Activated T-helper 2 cell treated with anti-CD3 and anti-CD28 coated beads, Interferon-gamma antibody, Interleukin-2, Interleukin-4, amounts not matched to agents 10 μg/mL and 5 μg/mL and 100 μg/mL, durations not matched to agents 14 hours and 24 hours and 36 hours (primary cell): ENCODE results near the gene MAP3K12. TPM values are rescaled to one million over a fixed set of nuclear protein-coding genes. Genes with fewer than 3 reads are reported as not detected.

Source experiments
- total RNA-seq: library from RNA; stranded (reverse); gene quantifications from 2 replicates; pipeline ENCODE4 v1.2.3, GENCODE V29; 2022

MAP3K12 gene
- total RNA-seq, 1 donor from 2014 or later = 14.7 TPM

Other genes with a start within 250 kb of the MAP3K12 start
- gene ESPL1, start 231.2 kb downstream of the MAP3K12 start, total RNA-seq = 72.6 and 75.3 TPM in 2 replicates
- 321 and 326 TPM in 2 replicates for gene PFDN5, start 203.9 kb downstream of the MAP3K12 start, total RNA-seq
- 87.2 and 99.0 TPM in 2 replicates for gene MYG1, start 199.8 kb downstream of the MAP3K12 start, total RNA-seq
- gene AAAS, start 177.8 kb downstream of the MAP3K12 start, total RNA-seq = 83.7 and 85.4 TPM in 2 replicates
- 0.11 TPM in 1 of 2 replicates, not detected in the other for gene SP7, start 163.1 kb downstream of the MAP3K12 start, total RNA-seq
- 66.4 and 67.9 TPM in 2 replicates for gene SP1, start 119.3 kb downstream of the MAP3K12 start, total RNA-seq
- gene AMHR2, start 75.6 kb downstream of the MAP3K12 start, total RNA-seq = not detected in 2 replicates
- gene PRR13, start 57.7 kb downstream of the MAP3K12 start, total RNA-seq = 178 and 198 TPM in 2 replicates
- 985 and 1,001 TPM in 2 replicates for gene PCBP2, start 47.4 kb downstream of the MAP3K12 start, total RNA-seq
- gene TARBP2, start 1.8 kb upstream of the MAP3K12 start, total RNA-seq = 43.9 and 47.0 TPM in 2 replicates
- not detected in 2 replicates for gene NPFF, start 8.0 kb upstream of the MAP3K12 start, total RNA-seq
- 28.0 and 32.0 TPM in 2 replicates for gene ATF7, start 126.9 kb upstream of the MAP3K12 start, total RNA-seq
- gene ATP5MC2, start 176.6 kb upstream of the MAP3K12 start, total RNA-seq = 433 and 438 TPM in 2 replicates
- gene CALCOCO1, start 228.0 kb upstream of the MAP3K12 start, total RNA-seq = 19.8 and 22.4 TPM in 2 replicates